Nephron progenitor cell (in vitro differentiated cells): ENCODE measurements around the gene SPATA9.

Source experiments
- DNase-seq: peaks from one replicate; pipeline ENCODE4 v3.0.0; 2021
- H3K27ac Mint-ChIP-seq: 2 replicates; pipeline ENCODE4 v1.8.0; 2021; ENCODE audit warnings: mild to moderate bottlenecking, moderate library complexity, mixed read lengths
- H3K27me3 Mint-ChIP-seq: 2 replicates; pipeline ENCODE4 v1.8.0; 2021; ENCODE audit warnings: mild to moderate bottlenecking, low read depth, mixed read lengths; ENCODE audit not compliant: poor library complexity
- H3K36me3 Mint-ChIP-seq: 2 replicates; pipeline ENCODE4 v1.8.0; 2021; ENCODE audit warnings: low read depth, mixed read lengths
- H3K4me1 Mint-ChIP-seq: 2 replicates; pipeline ENCODE4 v1.8.0; 2021; ENCODE audit warnings: mixed read lengths
- H3K4me3 Mint-ChIP-seq: 2 replicates; pipeline ENCODE4 v1.8.0; 2021; ENCODE audit warnings: mild to moderate bottlenecking, moderate library complexity, mixed read lengths
- H3K9me3 Mint-ChIP-seq: 2 replicates; pipeline ENCODE4 v1.8.0; 2021; ENCODE audit warnings: mild to moderate bottlenecking, moderate library complexity, mixed read lengths
- CTCF ChIP-seq: fragments of 200-600 bp; sonication (generic); IDR thresholded peaks from 2 replicates; pipeline ENCODE4 v1.5.0; 2021; ENCODE audit warnings: antibody characterized with exemption

The SPATA9 gene

GRCh38 chr5:95729115-95730010 is 46.6 kb upstream of the SPATA9 start:
- H3K4me1 Mint-ChIP-seq, result peaks cover 40% of the 10 kb centered on the region
- DNase-seq, result no peak

DNA sequence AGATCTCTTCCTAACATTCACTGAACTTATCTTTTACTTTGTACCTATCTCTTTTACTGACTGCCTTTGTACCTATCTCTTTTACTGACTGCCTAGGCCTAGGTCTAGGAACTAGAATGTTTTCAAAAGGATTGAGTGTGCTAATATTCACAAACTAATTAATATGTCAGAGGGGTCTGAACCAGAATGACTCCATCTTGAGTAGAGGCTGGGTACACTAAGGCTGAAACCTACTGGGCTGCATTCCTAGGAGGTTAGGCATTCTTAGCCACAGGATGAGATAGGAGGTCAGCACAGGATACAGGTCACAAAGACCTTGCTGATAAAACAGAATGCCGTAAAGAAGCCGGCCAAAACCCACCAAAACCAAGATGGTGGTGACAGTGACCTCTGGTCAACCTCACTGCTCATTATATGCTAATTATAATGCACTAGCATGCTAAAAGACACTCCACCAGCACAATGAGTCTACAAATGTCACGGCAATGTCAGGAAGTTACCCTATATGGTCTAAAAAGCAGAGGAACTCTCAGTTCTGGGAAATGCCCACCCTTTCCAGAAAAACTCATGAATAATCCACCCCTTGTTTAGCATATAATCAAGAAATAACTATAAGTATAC is 45.8 kb upstream of the SPATA9 start:
- no peaks in the 10 kb centered on the region for H3K36me3 Mint-ChIP-seq
- no peak for DNase-seq
- no peaks in the 10 kb centered on the region for H3K9me3 Mint-ChIP-seq
- no peak overlapping the region for H3K27ac Mint-ChIP-seq
- peaks cover 5% of the 10 kb centered on the region for H3K27me3 Mint-ChIP-seq
- no peak for TF ChIP-seq CTCF
- peaks cover 37% of the 10 kb centered on the region for H3K4me1 Mint-ChIP-seq
- H3K4me3 Mint-ChIP-seq, result no peak overlapping the region

More at GRCh38 chr5:95729115-95730010, 46.6 kb upstream of the SPATA9 start:
- peaks cover 5% of the 10 kb centered on the region for H3K27me3 Mint-ChIP-seq
- peak overlapping the region; percentile 86 for H3K4me3 Mint-ChIP-seq
- H3K9me3 Mint-ChIP-seq, result no peaks in the 10 kb centered on the region
- TF ChIP-seq CTCF, result no peak
- no peak overlapping the region for H3K27ac Mint-ChIP-seq
- peaks cover 1% of the 10 kb centered on the region for H3K36me3 Mint-ChIP-seq

DNA sequence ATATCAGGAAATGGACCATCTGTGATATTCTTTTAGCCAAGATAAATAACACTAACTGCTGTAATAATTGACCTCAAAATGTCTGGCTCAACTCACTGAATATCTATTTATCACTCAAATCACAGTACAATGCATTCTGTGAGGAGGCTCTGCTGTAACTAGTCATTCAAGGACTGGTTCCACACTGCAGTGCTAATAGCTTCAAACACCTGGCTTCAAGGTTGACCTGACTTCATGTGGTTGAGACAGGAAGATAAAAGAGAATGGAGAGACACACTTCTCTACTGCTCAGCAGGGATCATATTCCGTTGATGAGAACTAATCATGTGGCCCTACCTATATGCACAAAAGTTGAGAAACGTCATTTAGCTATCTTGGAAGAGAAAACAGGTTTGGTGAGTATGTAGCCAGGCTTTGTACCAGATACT is 45.0 kb upstream of the SPATA9 start:
- Mint-ChIP-seq H3K4me3 (no peak overlapping the region), H3K27me3 (peaks cover 5% of the 10 kb centered on the region), H3K27ac (no peak overlapping the region), H3K4me1 (peaks cover 32% of the 10 kb centered on the region), H3K9me3 (no peaks in the 10 kb centered on the region), H3K36me3 (no peaks in the 10 kb centered on the region)
- no peak for TF ChIP-seq CTCF
- no peak for DNase-seq

GRCh38 chr5:95726811-95727763 is 44.3 kb upstream of the SPATA9 start:
- Mint-ChIP-seq H3K27ac (no peak overlapping the region), H3K36me3 (no peaks in the 10 kb centered on the region), H3K27me3 (peaks cover 4% of the 10 kb centered on the region), H3K4me3 (no peak overlapping the region), H3K9me3 (no peaks in the 10 kb centered on the region), H3K4me1 (peaks cover 25% of the 10 kb centered on the region)
- DNase-seq, result no peak
- no peak for TF ChIP-seq CTCF

- H3K9me3 Mint-ChIP-seq, result no peaks in the 10 kb centered on the region
- no peak overlapping the region for H3K4me3 Mint-ChIP-seq
- peaks cover 24% of the 10 kb centered on the region for H3K4me1 Mint-ChIP-seq
- H3K27me3 Mint-ChIP-seq, result peaks cover 3% of the 10 kb centered on the region
- H3K27ac Mint-ChIP-seq, result no peak overlapping the region
- no peaks in the 10 kb centered on the region for H3K36me3 Mint-ChIP-seq
- TF ChIP-seq CTCF, result no peak
- no peak for DNase-seq
Observed at GRCh38 chr5:95725937-95726810, 43.4 kb upstream of the SPATA9 start.
